Measurements from ENCODE around the gene MAFG. TPM values are rescaled to one million over a fixed set of nuclear protein-coding genes. Genes with fewer than 3 reads are reported as not detected.
A peak's percentile ranks its signal among the peaks of the same experiment; 100 is the strongest.

MAFG gene
- total and polyA plus RNA-seq, 9 of the 15 experiments (the other 6 are each of a cell fraction or from before 2014, with no cell fraction given): 1.1 to 58.1 (median 24.9) TPM

DNA sequence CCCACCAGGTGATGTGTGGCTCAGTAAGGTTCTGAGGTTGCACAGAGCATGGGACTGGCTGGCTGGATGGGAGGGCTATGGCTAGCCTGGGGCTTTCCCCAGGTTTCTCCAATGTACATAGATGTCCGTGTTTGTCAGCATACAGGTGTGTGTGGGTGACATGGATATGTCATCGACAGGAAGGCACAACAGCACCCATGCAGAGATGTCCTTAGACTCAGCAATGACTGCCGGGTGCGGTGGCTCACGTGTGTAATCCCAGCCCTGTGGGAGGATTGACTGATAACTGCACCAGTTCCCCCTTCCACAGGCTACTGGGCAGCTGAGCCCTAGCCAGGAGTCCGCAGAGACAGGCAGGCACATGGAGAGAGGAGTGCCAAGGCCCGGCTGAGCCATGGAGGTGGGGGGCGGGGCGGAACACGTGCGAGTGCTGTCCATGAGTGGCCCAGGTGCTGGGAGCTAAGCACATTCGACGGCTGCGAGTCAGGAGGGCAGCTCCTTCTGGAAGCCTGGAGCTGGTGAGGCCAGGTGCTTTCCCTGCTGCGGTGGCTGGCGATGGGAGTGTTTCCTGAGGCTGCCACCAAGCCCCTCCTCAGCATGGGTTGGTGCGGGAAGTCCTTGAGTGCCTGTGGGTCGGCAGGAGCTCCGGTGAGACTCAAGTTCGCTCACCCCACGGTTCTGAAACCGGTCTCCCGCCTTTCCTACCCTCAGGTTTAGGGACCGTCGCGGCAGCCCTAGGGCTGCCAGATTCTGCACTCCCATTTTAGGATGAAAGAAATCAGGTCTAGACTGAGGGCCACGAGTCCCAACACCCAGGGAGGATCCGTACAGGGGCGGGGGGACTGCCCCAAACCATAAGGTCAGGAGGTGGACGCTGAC, 49.0 kb upstream of the MAFG start (continued):
- TF ChIP-seq, protein P1, sequence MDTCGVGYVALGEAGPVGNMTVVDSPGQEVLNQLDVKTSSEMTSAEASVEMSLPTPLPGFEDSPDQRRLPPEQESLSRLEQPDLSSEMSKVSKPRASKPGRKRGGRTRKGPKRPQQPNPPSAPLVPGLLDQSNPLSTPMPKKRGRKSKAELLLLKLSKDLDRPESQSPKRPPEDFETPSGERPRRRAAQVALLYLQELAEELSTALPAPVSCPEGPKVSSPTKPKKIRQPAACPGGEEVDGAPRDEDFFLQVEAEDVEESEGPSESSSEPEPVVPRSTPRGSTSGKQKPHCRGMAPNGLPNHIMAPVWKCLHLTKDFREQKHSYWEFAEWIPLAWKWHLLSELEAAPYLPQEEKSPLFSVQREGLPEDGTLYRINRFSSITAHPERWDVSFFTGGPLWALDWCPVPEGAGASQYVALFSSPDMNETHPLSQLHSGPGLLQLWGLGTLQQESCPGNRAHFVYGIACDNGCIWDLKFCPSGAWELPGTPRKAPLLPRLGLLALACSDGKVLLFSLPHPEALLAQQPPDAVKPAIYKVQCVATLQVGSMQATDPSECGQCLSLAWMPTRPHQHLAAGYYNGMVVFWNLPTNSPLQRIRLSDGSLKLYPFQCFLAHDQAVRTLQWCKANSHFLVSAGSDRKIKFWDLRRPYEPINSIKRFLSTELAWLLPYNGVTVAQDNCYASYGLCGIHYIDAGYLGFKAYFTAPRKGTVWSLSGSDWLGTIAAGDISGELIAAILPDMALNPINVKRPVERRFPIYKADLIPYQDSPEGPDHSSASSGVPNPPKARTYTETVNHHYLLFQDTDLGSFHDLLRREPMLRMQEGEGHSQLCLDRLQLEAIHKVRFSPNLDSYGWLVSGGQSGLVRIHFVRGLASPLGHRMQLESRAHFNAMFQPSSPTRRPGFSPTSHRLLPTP (IDR thresholded peaks at IDR 0.05; ENCODE audit: borderline replicate concordance, extremely low read depth, insufficient read length): no peak
- no peak for TF ChIP-seq MED1 (CRISPR knock-in tag; IDR thresholded peaks at IDR 0.05; ENCODE audit: borderline replicate concordance)
- TF ChIP-seq SREBF1 (IDR thresholded peaks at IDR 0.05; ENCODE audit: borderline replicate concordance, low read depth, low read length): no peak
- no peak for TF ChIP-seq HMGN3 (IDR thresholded peaks at IDR 0.05; ENCODE audit: borderline replicate concordance, extremely low read depth, insufficient read length, low read depth, low read length)
- TF ChIP-seq, protein P2, sequence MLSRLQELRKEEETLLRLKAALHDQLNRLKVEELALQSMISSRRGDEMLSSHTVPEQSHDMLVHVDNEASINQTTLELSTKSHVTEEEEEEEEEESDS (CRISPR knock-in tag; IDR thresholded peaks at IDR 0.05): no peak
- TF ChIP-seq, protein P3, sequence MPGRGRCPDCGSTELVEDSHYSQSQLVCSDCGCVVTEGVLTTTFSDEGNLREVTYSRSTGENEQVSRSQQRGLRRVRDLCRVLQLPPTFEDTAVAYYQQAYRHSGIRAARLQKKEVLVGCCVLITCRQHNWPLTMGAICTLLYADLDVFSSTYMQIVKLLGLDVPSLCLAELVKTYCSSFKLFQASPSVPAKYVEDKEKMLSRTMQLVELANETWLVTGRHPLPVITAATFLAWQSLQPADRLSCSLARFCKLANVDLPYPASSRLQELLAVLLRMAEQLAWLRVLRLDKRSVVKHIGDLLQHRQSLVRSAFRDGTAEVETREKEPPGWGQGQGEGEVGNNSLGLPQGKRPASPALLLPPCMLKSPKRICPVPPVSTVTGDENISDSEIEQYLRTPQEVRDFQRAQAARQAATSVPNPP (IDR thresholded peaks at IDR 0.05; ENCODE audit: borderline replicate concordance, insufficient read depth, insufficient read length): no peak
- peak; percentile 93; the same call in 1 of the 2 replicates for TF ChIP-seq KAT7 (CRISPR knock-in tag; IDR thresholded peaks at IDR 0.05; ENCODE audit: borderline replicate concordance)
- no peak for TF ChIP-seq ZNF3 (CRISPR knock-in tag; IDR thresholded peaks at IDR 0.05)
- TF ChIP-seq CREBBP (IDR thresholded peaks at IDR 0.05; ENCODE audit: low read depth, low read length): no peak
- no peak for TF ChIP-seq MEF2D (tag; conservative IDR thresholded peaks at IDR 0.05; ENCODE audit: low read depth)
- TF ChIP-seq TAF9B (IDR thresholded peaks at IDR 0.05; ENCODE audit: partially characterized antibody): no peak
- TF ChIP-seq, protein P4, sequence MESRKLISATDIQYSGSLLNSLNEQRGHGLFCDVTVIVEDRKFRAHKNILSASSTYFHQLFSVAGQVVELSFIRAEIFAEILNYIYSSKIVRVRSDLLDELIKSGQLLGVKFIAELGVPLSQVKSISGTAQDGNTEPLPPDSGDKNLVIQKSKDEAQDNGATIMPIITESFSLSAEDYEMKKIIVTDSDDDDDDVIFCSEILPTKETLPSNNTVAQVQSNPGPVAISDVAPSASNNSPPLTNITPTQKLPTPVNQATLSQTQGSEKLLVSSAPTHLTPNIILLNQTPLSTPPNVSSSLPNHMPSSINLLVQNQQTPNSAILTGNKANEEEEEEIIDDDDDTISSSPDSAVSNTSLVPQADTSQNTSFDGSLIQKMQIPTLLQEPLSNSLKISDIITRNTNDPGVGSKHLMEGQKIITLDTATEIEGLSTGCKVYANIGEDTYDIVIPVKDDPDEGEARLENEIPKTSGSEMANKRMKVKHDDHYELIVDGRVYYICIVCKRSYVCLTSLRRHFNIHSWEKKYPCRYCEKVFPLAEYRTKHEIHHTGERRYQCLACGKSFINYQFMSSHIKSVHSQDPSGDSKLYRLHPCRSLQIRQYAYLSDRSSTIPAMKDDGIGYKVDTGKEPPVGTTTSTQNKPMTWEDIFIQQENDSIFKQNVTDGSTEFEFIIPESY (CRISPR knock-in tag; IDR thresholded peaks at IDR 0.05): 0 out of 2 replicates have a peak, but pooled peaks have one; percentile 46
- TF ChIP-seq MEF2A (IDR thresholded peaks at IDR 0.05; ENCODE audit: control insufficient read depth, low read depth, low read length): no peak
- TF ChIP-seq TSC22D4 (tag; IDR thresholded peaks at IDR 0.05): no peak
- TF ChIP-seq ARNT (IDR thresholded peaks at IDR 0.05): no peak
- 0 out of 2 replicates have a peak, but pooled peaks have one; percentile 65 for TF ChIP-seq ZNF217 (CRISPR knock-in tag; IDR thresholded peaks at IDR 0.05)
- peak; percentile 87 for TF ChIP-seq MYC (IDR thresholded peaks at IDR 0.05; ENCODE audit: low read depth, low read length)
- peak; percentile 79; the same call in 1 of the 2 replicates for TF ChIP-seq MYC (CRISPR knock-in tag; IDR thresholded peaks at IDR 0.05; ENCODE audit: borderline replicate concordance, low read depth)
